GM21390 (cell line): ENCODE data around the gene ABCG8.

ENCODE experiments used
- ATAC-seq: cut with Tn5 transposase; IDR thresholded peaks from one replicate; pipeline ENCODE4 v1.9.1; 2021; ENCODE audit not compliant: unreplicated experiment

ABCG8 gene

DNA sequence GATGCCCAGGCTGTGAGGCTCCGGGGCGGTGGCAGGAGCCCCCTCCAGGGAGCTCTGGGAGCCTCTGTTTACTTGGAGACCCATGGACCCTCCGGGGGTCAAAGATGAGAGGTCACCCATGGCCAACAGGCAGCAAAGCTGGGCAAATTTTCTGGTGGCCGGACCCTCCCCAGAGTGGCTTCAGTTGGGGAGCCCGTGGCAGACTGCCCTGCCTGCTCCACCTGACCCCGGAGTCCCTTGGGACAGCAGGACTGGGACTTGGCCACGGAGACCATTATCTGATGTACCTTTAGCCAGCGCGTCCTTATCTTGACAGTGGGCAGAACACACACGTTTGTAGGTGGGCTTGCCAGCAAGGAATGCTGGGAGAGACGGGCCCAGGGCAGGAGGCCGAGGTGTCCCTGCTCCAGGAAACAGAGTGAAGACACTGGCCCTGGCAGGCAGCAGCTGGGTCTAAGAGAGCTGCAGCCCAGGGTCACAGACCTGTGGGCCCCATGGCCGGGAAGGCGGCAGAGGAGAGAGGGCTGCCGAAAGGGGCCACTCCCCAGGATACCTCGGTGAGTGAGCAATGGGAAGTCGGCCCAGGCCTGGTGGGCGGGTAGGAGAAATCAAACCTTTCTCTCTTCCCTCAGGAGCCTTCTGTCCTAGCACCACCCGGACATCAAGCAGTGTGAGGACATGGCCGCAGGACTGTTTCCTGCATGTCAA is at the start of gene ABCG8, which contains the start of gene ABCG5:
ABCG8 (plus strand) TSS at position 412 of the 708 bp plus-strand sequence; CDS start at position 495, 83 bp downstream.
ABCG5 (minus strand) TSS at position 280 of the 708 bp plus-strand sequence; CDS start at position 120, 160 bp downstream.
- ATAC-seq, result no peak

GRCh38 chr2:43790147-43790546 is 48.6 kb upstream of the ABCG8 start:
- ATAC-seq, result no peak

DNA sequence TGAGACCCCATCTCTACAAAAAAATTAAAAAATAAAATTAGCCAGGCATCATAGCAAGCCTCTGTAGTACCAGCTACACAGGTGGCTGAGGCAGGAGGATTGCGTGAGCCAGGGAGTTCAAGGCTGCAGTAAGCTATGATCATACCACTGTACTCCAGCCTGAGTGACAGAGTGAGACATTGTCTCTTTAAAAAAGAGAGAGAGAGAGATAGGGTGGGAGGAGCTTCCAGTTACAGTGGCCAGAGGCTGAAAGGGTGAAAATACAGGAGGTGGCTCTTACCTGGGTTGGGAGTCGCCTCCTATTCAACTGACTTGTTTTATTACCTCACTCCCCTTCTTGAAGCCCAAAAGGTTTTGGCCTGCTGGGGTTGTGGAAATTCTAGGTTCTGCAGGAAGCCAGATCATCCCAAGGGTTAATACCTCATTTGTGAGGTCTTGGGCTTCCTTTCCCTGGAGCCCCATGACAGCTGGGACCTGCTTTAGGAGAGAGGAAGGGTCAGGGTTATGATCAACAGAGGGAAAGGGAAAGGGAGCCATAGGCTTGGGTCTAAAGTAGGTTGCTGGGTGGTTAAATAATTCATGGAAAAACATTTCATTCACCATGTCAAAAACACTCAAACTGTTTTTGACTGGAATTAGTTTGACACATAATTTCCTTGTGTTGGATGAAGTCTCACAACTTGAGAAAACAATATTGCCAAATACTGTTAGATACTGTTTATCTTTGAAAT is 47.6 kb upstream of the ABCG8 start:
- no peak for ATAC-seq

DNA sequence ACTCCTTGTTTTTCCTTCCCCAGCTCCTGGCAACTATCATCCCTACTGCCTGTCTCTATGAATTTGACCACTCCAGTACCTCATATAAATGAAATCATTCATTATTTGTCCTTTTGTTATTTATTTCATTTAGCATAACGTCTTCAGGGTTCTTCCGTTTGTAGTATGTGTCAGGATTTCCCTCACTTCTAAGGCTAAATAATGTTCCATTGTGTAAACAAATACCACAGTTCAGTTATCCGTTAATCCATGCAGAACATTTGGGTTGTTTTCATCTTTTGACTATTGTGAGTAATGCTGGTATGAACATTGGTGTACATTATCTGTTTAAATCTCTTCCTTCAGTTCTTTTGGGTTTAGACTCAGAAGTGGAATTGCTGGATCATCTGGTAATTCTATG is 46.1 kb upstream of the ABCG8 start:
- no peak for ATAC-seq

- ATAC-seq, result no peak
These were observed 43.8 kb upstream of the ABCG8 start for GRCh38 chr2:43794956-43795355.

- no peak for ATAC-seq
These were observed 42.6 kb upstream of the ABCG8 start for GRCh38 chr2:43796206-43796605.

- no peak for ATAC-seq
These were observed 40.5 kb upstream of the ABCG8 start for GRCh38 chr2:43798300-43798699.

DNA sequence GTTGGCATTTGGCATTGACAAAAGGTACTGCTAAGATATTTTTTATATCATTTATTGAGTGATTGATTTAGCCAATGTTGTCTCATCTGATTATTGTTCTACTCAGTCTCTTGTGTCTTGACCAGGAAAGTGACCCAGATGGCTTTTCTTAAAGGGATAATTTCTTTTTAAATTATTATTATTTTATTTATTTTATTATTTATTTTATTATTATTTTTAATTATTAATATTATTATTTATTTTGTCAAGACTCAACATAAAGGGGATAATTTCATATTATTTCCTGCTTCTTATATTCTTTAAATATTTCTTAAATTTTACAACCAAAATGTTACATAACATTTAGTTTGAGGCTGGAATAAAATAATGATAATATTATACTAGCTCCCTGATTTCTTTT is 37.9 kb upstream of the ABCG8 start:
- ATAC-seq, result no peak

DNA sequence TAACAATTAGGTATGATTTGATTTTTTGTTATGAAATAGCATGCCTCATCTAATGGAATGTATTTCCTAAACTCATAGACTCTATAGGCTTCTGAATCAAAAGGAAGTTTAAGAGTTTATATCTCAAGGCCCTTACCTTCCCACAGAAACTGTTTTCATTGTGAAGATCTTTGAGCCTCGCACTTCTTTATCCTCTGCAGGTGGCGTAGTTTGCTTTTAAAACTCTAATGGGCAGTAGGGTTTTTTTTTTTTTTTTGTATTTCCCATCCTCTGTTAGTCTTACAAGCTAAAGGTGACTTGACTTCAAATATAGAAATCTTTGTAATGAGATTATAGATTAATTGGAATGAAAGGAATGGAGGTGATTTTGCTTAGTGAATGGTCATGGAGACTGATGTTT is 36.6 kb upstream of the ABCG8 start:
- no peak for ATAC-seq

GRCh38 chr2:43803113-43803512 is 35.7 kb upstream of the ABCG8 start:
- ATAC-seq, result no peak

DNA sequence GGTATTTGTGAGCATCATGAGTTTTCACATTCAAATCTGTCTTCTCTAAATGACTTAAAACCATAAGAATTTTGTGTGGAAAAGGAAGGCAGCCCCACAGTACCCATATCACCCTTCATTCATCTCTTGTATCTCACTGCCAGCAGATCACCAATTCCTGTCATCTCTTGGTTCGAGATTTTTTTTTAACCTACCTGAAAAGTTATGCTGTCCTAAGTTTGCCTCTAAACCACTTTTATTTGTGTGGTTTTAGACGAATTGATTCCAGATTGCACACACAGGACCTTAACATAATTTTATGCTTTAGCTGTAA is 32.1 kb upstream of the ABCG8 start:
- no peak for ATAC-seq

GRCh38 chr2:43810452-43810851 is 28.3 kb upstream of the ABCG8 start:
- no peak for ATAC-seq

DNA sequence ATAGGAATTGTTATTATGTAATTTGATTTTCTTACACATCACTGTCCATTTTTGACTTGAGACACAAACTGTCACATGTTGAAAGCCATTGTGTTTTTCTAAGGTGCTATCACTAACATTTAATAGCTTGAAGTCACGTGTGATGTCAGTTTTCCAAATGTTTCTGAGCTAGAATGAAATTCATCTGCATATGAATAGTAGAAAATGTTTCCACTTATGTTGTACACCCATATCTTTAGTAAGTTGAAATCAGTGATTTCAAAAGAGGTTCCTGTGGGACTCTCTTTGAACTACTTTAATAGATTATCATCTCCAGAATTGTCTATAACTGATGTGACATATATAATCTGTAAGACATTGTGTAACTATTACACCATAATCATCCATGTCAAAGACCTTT is 27.9 kb upstream of the ABCG8 start:
- ATAC-seq, result no peak

GRCh38 chr2:43812006-43812405 is 26.8 kb upstream of the ABCG8 start:
- no peak for ATAC-seq

- no peak for ATAC-seq
These were observed 25.8 kb upstream of the ABCG8 start for GRCh38 chr2:43812947-43813346.

GRCh38 chr2:43814711-43815110 is 24.1 kb upstream of the ABCG8 start:
- ATAC-seq, result no peak

DNA sequence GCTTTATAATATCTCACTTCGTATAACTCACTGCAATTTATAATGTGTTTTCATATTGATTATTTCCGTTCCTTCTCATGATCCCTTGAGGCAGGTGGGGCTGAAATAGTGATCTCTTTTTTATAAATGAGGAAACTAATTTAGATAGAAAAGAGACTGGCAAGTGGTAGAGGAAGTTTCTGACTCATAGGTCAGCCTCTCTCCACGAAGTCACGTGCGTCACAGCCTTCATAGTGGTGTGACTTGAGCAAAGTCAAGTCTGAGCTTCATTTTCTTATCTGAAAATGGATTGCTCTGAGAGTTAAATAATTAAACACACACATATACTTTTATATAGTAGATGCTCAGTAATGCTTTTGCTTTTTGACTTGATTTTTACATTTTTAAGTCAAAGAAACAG is 20.0 kb upstream of the ABCG8 start:
- no peak for ATAC-seq

GRCh38 chr2:43819491-43820163 is 19.1 kb upstream of the ABCG8 start:
- ATAC-seq, result no peak

GRCh38 chr2:43822839-43823238 is 15.9 kb upstream of the ABCG8 start:
- no peak for ATAC-seq

DNA sequence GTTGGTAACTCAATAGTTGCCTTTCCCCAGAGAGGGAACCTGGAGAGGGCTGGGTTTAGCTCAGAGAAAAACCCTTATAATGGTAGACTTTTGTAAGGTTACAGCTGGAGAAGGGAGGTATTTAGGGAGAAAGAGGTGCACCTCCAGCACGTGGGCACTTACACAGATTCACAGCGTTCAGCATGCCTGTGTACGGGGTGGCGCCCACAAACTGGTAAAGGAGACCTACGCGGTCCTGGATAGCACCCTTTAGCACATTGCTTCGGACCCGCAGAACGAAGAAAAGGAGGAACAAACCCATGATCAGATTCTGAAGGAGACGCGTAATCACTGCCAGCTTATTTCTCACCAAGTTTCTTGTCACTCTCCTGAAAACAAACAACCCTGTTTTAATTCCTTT is 15.0 kb upstream of the ABCG8 start:
- ATAC-seq, result no peak

GRCh38 chr2:43824512-43824911 is 14.3 kb upstream of the ABCG8 start:
- ATAC-seq, result no peak

DNA sequence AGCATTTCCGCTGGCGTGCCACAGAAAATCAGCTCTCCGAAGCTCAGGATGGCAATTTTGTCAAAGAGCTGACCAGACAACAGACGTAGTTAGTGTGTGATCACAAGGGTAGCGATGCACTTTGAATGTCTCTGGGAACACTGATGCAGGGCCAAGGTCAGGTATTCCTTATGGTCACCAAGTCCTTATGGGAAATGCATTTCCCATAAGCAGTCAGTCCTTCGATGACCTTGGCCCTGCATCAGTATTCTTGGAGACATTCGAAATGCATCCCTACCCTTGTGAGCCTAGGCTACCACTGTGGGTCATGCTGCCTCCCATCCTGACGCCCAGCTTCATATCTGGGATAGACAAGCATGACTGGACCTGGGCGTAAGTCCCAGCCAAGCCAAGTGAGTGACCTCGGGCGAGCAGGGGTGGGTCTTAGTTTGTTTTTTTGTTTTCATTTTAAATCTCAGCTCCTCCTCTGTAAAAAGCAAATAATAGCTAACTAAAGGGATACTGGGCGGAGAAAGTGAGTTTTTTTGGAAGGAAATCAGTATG is 13.7 kb upstream of the ABCG8 start:
- ATAC-seq, result no peak
